KMS-11 (cell line): ENCODE measurements around the gene CLK3.

ENCODE experiments used
- H2AFZ ChIP-seq: fragments of 200-600 bp; sonication (generic); 2 replicates; pipeline ENCODE4 v1.6.1; 2016; ENCODE audit warnings: antibody characterized with exemption, mixed run types, low read depth
- H3K27ac ChIP-seq: fragments of 200-600 bp; sonication (generic); 2 replicates; pipeline ENCODE4 v1.6.1; 2016; ENCODE audit warnings: mild to moderate bottlenecking, mixed run types
- H3K27me3 ChIP-seq: fragments of 200-600 bp; sonication (generic); 2 replicates; pipeline ENCODE4 v1.6.1; 2017; ENCODE audit warnings: mild to moderate bottlenecking, low read depth, mixed run types, moderate library complexity; ENCODE audit not compliant: insufficient read depth
- H3K36me3 ChIP-seq: fragments of 200-600 bp; sonication (generic); 2 replicates; pipeline ENCODE4 v1.6.1; 2017; ENCODE audit warnings: mild to moderate bottlenecking, mixed run types; ENCODE audit not compliant: insufficient read depth
- H3K4me1 ChIP-seq: fragments of 200-600 bp; sonication (generic); 2 replicates; pipeline ENCODE4 v1.6.1; 2016; ENCODE audit warnings: mild to moderate bottlenecking, low read depth, mixed run types; ENCODE audit not compliant: poor library complexity, severe bottlenecking
- H3K4me2 ChIP-seq: fragments of 200-600 bp; sonication (generic); 2 replicates; pipeline ENCODE4 v1.7.0; 2016; ENCODE audit warnings: mild to moderate bottlenecking, mixed run types
- H3K4me3 ChIP-seq: fragments of 200-600 bp; sonication (generic); IDR thresholded peaks from 2 replicates; pipeline ENCODE4 v1.6.1; 2017; ENCODE audit warnings: low read depth, low read length, mixed read lengths; ENCODE audit not compliant: insufficient read depth
- H3K79me2 ChIP-seq: fragments of 200-600 bp; sonication (generic); 2 replicates; pipeline ENCODE4 v1.6.1; 2016; ENCODE audit warnings: low read depth, mixed run types; ENCODE audit not compliant: insufficient read depth
- H3K9ac ChIP-seq: fragments of 200-600 bp; sonication (generic); 2 replicates; pipeline ENCODE4 v1.6.1; 2016; ENCODE audit warnings: mild to moderate bottlenecking, mixed run types
- H4K20me1 ChIP-seq: fragments of 200-600 bp; sonication (generic); 2 replicates; pipeline ENCODE4 v1.6.1; 2016; ENCODE audit warnings: mild to moderate bottlenecking, mixed run types; ENCODE audit not compliant: insufficient read depth
- CTCF ChIP-seq: fragments of 200-600 bp; sonication (generic); conservative IDR thresholded peaks from 2 replicates; pipeline ENCODE4 v1.6.1; 2017; ENCODE audit warnings: low read depth, mild to moderate bottlenecking, antibody characterized with exemption, low read length, moderate library complexity, mixed read lengths

The CLK3 gene

DNA sequence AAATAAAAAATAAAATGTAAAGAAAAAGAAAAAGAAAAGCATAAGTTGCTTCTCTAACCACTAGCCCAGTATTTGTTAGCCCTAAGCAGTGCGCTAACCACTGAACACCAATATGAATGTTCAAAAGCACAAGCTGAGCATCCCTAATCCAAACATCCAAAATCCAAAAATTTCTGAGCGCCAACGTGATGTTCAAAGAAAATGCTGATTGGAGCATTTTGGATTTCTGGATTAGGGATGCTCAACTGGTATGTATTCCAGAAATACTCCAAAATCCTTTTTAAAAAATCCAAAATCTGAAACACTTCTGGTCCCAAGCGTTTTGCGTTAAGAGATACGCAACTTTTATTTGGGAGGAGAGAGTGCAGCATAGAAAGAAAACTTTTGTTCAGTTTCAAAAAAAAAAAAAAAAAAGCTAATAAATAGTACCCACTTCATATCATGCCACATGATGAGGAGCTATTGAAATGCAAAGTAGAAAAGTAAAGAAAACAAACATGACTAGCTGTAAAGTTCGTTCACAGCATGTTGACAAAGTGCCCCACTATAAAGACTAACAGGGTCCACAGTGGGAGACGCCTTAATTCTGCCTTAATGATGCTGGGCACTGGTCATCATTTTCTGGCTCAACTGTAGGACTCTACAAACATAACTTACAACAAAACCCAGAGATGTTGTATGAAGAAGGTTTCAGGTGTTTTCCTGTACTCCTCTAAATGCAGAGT, 47.8 kb downstream of the CLK3 start:
- Histone ChIP-seq H2AFZ (no peak overlapping the region), H4K20me1 (no peaks in the 10 kb centered on the region), H3K4me1 (no peaks in the 10 kb centered on the region), H3K27ac (no peak overlapping the region), H3K79me2 (no peaks in the 10 kb centered on the region), H3K9ac (no peak overlapping the region), H3K4me3 (no peak overlapping the region), H3K4me2 (no peak overlapping the region), H3K36me3 (no peaks in the 10 kb centered on the region), H3K27me3 (no peaks in the 10 kb centered on the region)
- no peak for TF ChIP-seq CTCF

GRCh38 chr15:74664028-74664616, 48.5 kb downstream of the CLK3 start:
- H3K27me3 ChIP-seq, result no peaks in the 10 kb centered on the region
- no peak overlapping the region for H3K9ac ChIP-seq
- H3K4me1 ChIP-seq, result no peaks in the 10 kb centered on the region
- H4K20me1 ChIP-seq, result no peaks in the 10 kb centered on the region
- H2AFZ ChIP-seq, result no peak overlapping the region
- no peaks in the 10 kb centered on the region for H3K79me2 ChIP-seq
- H3K27ac ChIP-seq, result no peak overlapping the region
- H3K4me2 ChIP-seq, result no peak overlapping the region
- no peak overlapping the region for H3K4me3 ChIP-seq
- no peak for TF ChIP-seq CTCF
- H3K36me3 ChIP-seq, result no peaks in the 10 kb centered on the region

- Histone ChIP-seq H3K4me3 (no peak overlapping the region), H3K36me3 (no peaks in the 10 kb centered on the region), H3K4me1 (no peaks in the 10 kb centered on the region), H3K79me2 (no peaks in the 10 kb centered on the region), H3K9ac (no peak overlapping the region), H3K27ac (no peak overlapping the region), H4K20me1 (no peaks in the 10 kb centered on the region), H3K4me2 (no peak overlapping the region), H3K27me3 (no peaks in the 10 kb centered on the region), H2AFZ (no peak overlapping the region)
- TF ChIP-seq CTCF, result no peak
Observed at GRCh38 chr15:74664670-74665069, 49.0 kb downstream of the CLK3 start.

DNA sequence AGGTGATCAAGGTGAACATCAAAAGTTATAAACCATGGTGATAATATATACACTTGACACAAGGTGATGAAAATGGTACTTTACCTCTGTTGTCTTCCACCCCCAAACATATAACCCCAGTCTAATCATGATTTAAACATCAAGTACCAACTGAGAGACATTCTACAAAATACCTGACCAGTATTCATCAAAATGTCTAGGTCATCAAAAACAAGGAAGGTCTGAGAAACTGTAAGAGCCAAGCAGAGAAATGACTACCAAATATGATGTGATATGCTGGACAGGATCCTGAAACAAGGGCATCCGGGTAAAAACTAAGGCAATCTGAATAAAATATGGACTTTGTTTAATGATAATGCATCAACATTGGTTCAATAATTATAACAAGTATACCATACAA, 52.3 kb downstream of the CLK3 start:
- Histone ChIP-seq H3K79me2 (no peaks in the 10 kb centered on the region), H3K27me3 (no peaks in the 10 kb centered on the region), H3K36me3 (no peaks in the 10 kb centered on the region), H3K4me3 (no peak overlapping the region), H3K4me1 (no peaks in the 10 kb centered on the region), H3K9ac (no peak overlapping the region), H3K4me2 (no peak overlapping the region), H2AFZ (no peak overlapping the region), H3K27ac (no peak overlapping the region), H4K20me1 (no peaks in the 10 kb centered on the region)
- TF ChIP-seq CTCF, result no peak
